OCI-LY1 (cell line): Measurements from ENCODE around the gene OSBPL5.

Source experiments
- CTCF ChIP-seq: fragments of 200-600 bp; sonication (generic), shearing (Covaris generic); IDR thresholded peaks from 2 replicates; pipeline ENCODE4 v1.5.1; 2017; ENCODE audit warnings: mild to moderate bottlenecking, antibody characterized with exemption, low read length, moderate library complexity, mixed read lengths
- EZH2 ChIP-seq: fragments of 200-600 bp; sonication (generic), shearing (Covaris generic); IDR thresholded peaks from 2 replicates; pipeline ENCODE4 v1.8.0; 2017; ENCODE audit warnings: borderline replicate concordance, mixed run types, mild to moderate bottlenecking, antibody characterized with exemption, low read length, moderate library complexity, mixed read lengths

DNA sequence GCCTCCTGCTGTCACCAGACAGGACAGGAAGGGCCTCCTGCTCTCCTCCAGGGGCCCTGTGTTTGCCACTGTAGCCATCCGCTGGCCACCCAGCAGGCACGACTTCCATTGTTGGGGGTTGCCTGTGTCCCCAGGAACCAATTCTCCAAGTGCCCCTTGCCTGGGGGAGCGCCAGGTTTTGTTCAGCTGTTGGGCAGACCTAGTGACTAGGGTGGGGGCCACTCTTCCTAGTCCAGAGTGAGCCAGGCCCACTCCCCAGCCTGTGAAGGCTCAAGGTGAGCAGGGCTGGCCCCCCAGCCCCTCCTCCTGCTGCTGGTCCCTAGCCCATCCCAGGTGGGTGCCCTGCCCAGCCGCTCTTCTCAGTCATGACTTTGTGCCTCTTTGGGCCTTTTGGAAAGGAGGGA, 30.9 kb downstream of the OSBPL5 start:
- no peak for TF ChIP-seq CTCF
- no peak for TF ChIP-seq EZH2
